ENCODE data around the gene DHX35.

DHX35 gene

GRCh38 chr20:39069976-39070375, 107.8 kb downstream of the DHX35 start:
- DNase-seq, result no peak

- DNase-seq, result no peak
These were observed 108.5 kb downstream of the DHX35 start for GRCh38 chr20:39070484-39071231.

- no peak for DNase-seq
These were observed 110.0 kb downstream of the DHX35 start for GRCh38 chr20:39072132-39072531.

GRCh38 chr20:39072653-39073052, 110.5 kb downstream of the DHX35 start:
- no peak for DNase-seq

GRCh38 chr20:39075731-39076130, 113.6 kb downstream of the DHX35 start:
- DNase-seq, result no peak

GRCh38 chr20:39076958-39077357, 114.8 kb downstream of the DHX35 start:
- DNase-seq, result no peak

- DNase-seq, result no peak
These were observed 118.2 kb downstream of the DHX35 start for GRCh38 chr20:39080326-39080725.

GRCh38 chr20:39081255-39081654, 119.1 kb downstream of the DHX35 start:
- DNase-seq, result peak; percentile 94

- DNase-seq, result no peak
These were observed 120.7 kb downstream of the DHX35 start for GRCh38 chr20:39082622-39083398.

- no peak for DNase-seq
These were observed 121.6 kb downstream of the DHX35 start for GRCh38 chr20:39083761-39084160.

- no peak for DNase-seq
These were observed 126.9 kb downstream of the DHX35 start for GRCh38 chr20:39089029-39089428.

All from stimulated activated CD8-positive, alpha-beta memory T cell treated with anti-CD3 and anti-CD28 coated beads, Interleukin-4, amount 100 ng/mL, for 48 hours (primary cell).